Activated T-cell treated with anti-CD3 and anti-CD28 coated beads, Interleukin-2, amount 50 U/mL, for 24 hours (primary cell): ENCODE measurements around the gene SLC22A2.
"Not testable (repeated sequence)": the region's sequence is repeated elsewhere in the genome, so short reads cannot be mapped to it uniquely, and the experiment has no call there.

Experiments
- DNase-seq: peaks from one replicate; pipeline ENCODE4 v3.0.0-alpha.2; 2020
- H3K27ac Mint-ChIP-seq: 2 replicates; pipeline ENCODE4 v1.8.0; 2020; ENCODE audit warnings: mild to moderate bottlenecking, mixed read lengths
- H3K27me3 Mint-ChIP-seq: 2 replicates; pipeline ENCODE4 v1.8.0; 2020; ENCODE audit warnings: mixed read lengths
- H3K36me3 Mint-ChIP-seq: 2 replicates; pipeline ENCODE4 v1.8.0; 2020; ENCODE audit warnings: low read depth, mixed read lengths
- H3K4me1 Mint-ChIP-seq: 2 replicates; pipeline ENCODE4 v1.8.0; 2020; ENCODE audit warnings: low read depth, mixed read lengths
- H3K4me3 Mint-ChIP-seq: 2 replicates; pipeline ENCODE4 v1.8.0; 2020; ENCODE audit warnings: mild to moderate bottlenecking, moderate library complexity, mixed read lengths
- H3K9me3 Mint-ChIP-seq: 2 replicates; pipeline ENCODE4 v1.8.0; 2020; ENCODE audit warnings: mixed read lengths

Gene SLC22A2

GRCh38 chr6:160258346-160259142 is at the start of gene SLC22A2:
TSS of gene SLC22A2 (minus strand) at chr6:160258821. CDS start at chr6:160258757, 64 bp downstream.
- Mint-ChIP-seq H3K36me3 (no peaks in the 10 kb centered on the region), H3K27me3 (peaks cover 39% of the 10 kb centered on the region), H3K9me3 (no peaks in the 10 kb centered on the region), H3K4me3 (no peak within 1 kb of the TSS), H3K27ac (no peak within 1 kb of the TSS), H3K4me1 (no peaks in the 10 kb centered on the region)
- no peak for DNase-seq

DNA sequence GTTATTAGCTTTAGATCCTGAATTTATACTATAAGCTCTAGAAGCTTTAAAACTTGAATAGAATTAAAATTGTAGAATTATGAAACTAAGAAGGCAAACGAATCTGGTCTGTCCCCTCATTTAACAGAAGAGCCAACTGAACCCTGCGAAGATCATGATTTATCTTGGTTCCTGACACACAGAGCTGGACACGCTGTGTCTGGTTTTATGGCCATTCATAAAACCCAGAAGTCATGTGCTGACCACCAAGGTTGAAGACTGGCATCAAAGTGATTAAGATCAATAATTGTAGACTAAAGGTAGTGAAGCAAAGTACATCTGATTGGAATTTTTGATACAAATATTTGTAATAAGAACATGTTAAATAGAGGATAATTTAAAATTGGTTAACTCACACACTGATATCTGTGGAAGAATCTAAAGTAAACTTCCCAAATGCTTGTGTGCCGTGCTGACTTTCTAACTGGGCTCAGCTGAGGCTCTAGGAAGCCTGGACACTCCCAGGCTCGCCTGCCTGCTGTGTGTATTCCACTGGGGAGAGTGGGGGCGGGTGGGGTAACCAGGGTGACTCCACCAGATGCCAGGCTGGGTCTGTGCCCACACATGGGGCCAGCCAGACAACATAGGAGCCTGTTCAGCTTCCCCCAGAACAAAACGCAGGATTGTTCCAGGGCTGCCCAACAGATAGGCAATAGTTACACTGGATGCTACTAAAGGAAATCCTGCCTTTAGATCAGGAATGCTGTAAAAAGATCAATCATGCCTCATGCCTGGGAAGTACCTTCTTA is 47.5 kb upstream of the SLC22A2 start:
- no peak for DNase-seq
- no peak overlapping the region for H3K4me3 Mint-ChIP-seq
- peaks cover 15% of the 10 kb centered on the region for H3K9me3 Mint-ChIP-seq
- H3K27me3 Mint-ChIP-seq, result peaks cover 31% of the 10 kb centered on the region
- H3K27ac Mint-ChIP-seq, result no peak overlapping the region
- H3K36me3 Mint-ChIP-seq, result no peaks in the 10 kb centered on the region
- no peaks in the 10 kb centered on the region for H3K4me1 Mint-ChIP-seq

- Mint-ChIP-seq H3K4me1 (no peaks in the 10 kb centered on the region), H3K4me3 (no peak overlapping the region), H3K27me3 (peaks cover 31% of the 10 kb centered on the region), H3K9me3 (peaks cover 5% of the 10 kb centered on the region), H3K27ac (no peak overlapping the region), H3K36me3 (no peaks in the 10 kb centered on the region)
- no peak for DNase-seq
Measured at GRCh38 chr6:160303806-160304205, 45.2 kb upstream of the SLC22A2 start.

DNA sequence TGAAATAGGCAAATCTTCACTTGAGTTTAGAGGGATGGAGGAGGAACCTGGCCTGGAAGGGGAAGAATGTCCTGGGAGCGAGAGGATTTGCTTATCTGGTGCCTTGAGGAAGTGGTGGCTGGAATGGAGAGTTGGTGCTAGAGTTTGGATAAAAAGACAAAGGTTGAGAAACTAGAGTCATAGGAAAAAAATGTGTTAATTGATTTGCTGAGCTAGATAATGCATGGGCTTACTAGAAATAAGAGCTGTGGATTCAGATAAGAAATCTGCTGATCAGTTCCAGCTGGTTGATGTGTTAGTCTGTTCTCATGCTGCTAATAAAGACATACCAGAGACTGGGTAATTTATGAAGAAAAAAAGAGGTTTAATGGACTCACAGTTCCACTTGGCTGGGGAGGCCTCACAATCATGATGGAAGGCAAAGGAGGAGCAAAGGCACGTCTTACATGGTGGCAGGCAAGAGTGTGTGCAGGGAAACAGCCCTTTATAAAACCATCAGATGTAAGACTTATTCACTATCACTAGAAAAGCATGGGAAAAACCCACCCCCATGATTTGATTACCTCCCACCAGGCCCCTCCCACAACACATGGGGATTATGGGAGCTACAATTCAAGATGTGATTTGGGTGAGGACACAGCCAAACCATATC is 43.9 kb upstream of the SLC22A2 start:
- DNase-seq, H3K9me3 Mint-ChIP-seq, H3K36me3 Mint-ChIP-seq, H3K27ac Mint-ChIP-seq, H3K4me3 Mint-ChIP-seq, H3K4me1 Mint-ChIP-seq: not testable (repeated sequence)
- H3K27me3 Mint-ChIP-seq, result peaks cover 27% of the 10 kb centered on the region

DNA sequence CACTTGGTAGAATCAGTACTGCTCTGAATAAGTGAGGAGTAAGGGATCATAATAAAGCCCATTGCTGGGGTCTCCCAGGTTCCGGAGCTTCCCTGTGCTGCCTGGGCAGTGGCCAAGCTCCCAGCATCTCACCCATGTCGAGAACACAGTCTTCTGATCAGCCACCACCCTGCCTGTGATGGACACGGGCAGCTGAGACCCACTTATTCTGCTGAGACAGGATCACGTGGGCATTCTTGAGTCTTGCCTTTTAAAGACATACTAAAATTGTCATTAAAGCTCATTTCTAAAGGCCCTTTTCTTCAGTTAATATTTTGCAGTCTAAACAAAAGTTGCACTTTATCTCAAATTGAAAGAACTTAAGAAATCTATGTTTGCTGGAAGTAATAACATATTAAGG is 42.7 kb upstream of the SLC22A2 start:
- Mint-ChIP-seq H3K27ac (no peak overlapping the region), H3K4me3 (no peak overlapping the region), H3K9me3 (peaks cover 5% of the 10 kb centered on the region), H3K27me3 (peaks cover 21% of the 10 kb centered on the region), H3K4me1 (no peaks in the 10 kb centered on the region), H3K36me3 (no peaks in the 10 kb centered on the region)
- no peak for DNase-seq

GRCh38 chr6:160300076-160300695 is 41.6 kb upstream of the SLC22A2 start:
- Mint-ChIP-seq H3K27me3 (peaks cover 16% of the 10 kb centered on the region), H3K4me3 (no peak overlapping the region), H3K36me3 (no peaks in the 10 kb centered on the region), H3K9me3 (peaks cover 5% of the 10 kb centered on the region), H3K27ac (no peak overlapping the region), H3K4me1 (no peaks in the 10 kb centered on the region)
- DNase-seq, result no peak

DNA sequence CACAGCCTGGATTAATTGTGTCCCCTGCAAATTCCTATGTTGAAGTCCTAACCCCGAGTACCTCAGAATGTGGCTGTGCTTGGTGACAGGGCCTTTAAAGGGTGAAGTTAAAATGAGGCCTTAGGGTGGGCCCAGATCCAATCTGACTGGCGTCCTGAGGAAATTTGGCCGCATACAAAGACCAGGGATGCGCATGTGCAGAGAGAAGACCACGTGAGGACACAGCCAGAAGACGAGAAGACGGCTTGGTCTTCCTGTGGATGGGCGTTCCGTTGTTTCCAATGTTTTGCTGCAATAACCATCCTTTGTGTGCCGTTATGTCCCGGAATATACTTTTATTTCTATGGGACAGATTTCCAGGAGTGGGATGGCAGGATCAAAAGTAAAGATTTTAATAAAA is 40.9 kb upstream of the SLC22A2 start:
- Mint-ChIP-seq H3K27me3 (peaks cover 10% of the 10 kb centered on the region), H3K4me1 (no peaks in the 10 kb centered on the region), H3K9me3 (peaks cover 5% of the 10 kb centered on the region), H3K27ac (no peak overlapping the region), H3K36me3 (no peaks in the 10 kb centered on the region), H3K4me3 (no peak overlapping the region)
- DNase-seq, result no peak

DNA sequence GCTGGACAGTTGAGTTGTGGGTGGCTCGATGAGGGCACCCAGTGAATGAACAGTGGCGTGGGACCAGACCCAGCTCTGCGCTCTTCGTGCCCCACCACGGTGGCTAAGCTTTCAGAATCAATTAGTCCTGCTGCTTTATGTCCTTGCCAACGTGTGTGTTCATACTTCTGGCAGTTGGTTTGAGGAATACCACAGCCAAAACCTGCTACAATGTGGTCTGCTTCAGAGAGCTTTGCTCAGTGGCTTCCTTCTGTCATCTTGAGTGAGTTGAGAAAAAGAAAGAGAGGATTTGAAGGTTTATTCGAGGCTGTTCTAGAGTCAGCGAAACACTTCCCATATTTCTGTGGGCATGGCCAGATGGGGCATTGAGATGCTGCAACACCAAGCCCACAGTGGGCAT is 39.5 kb upstream of the SLC22A2 start:
- H3K27me3 Mint-ChIP-seq, result peaks cover 8% of the 10 kb centered on the region
- no peaks in the 10 kb centered on the region for H3K36me3 Mint-ChIP-seq
- no peaks in the 10 kb centered on the region for H3K4me1 Mint-ChIP-seq
- peaks cover 5% of the 10 kb centered on the region for H3K9me3 Mint-ChIP-seq
- DNase-seq, result no peak
- H3K4me3 Mint-ChIP-seq, result no peak overlapping the region
- no peak overlapping the region for H3K27ac Mint-ChIP-seq

- DNase-seq, result no peak
- Mint-ChIP-seq H3K4me3 (no peak overlapping the region), H3K27ac (no peak overlapping the region), H3K4me1 (no peaks in the 10 kb centered on the region), H3K27me3 (peaks cover 8% of the 10 kb centered on the region), H3K9me3 (peaks cover 2% of the 10 kb centered on the region), H3K36me3 (no peaks in the 10 kb centered on the region)
Measured at GRCh38 chr6:160297310-160297709, 38.7 kb upstream of the SLC22A2 start.

- Mint-ChIP-seq H3K4me1 (no peaks in the 10 kb centered on the region), H3K4me3 (no peak overlapping the region), H3K36me3 (no peaks in the 10 kb centered on the region), H3K9me3 (no peaks in the 10 kb centered on the region), H3K27me3 (peaks cover 27% of the 10 kb centered on the region), H3K27ac (no peak overlapping the region)
- no peak for DNase-seq
Measured at GRCh38 chr6:160293844-160294243, 35.2 kb upstream of the SLC22A2 start.

- H3K36me3 Mint-ChIP-seq, result no peaks in the 10 kb centered on the region
- H3K4me1 Mint-ChIP-seq, result no peaks in the 10 kb centered on the region
- no peaks in the 10 kb centered on the region for H3K9me3 Mint-ChIP-seq
- DNase-seq, result no peak
- peaks cover 50% of the 10 kb centered on the region for H3K27me3 Mint-ChIP-seq
- H3K4me3 Mint-ChIP-seq, result no peak overlapping the region
- H3K27ac Mint-ChIP-seq, result no peak overlapping the region
Measured at GRCh38 chr6:160285541-160286105, 27.0 kb upstream of the SLC22A2 start.

DNA sequence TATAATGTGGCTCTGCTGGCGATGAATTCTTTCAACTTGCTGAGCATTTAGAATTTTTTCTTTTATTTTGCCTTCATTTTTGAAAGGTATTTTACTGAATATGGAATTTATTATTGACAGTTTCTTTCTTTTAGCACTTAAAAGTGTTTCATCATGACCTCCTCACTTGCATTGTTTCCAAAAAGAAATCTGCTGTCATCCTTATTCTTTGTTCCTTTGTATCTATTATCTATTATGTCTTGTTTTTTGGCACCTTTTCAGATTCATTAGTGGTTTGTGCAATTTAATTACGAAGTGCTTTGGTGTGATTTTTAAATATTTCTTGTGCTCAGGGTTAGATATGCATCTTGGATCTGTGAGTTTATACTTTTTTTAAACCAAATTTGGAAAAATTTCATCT is 26.0 kb upstream of the SLC22A2 start:
- no peak overlapping the region for H3K27ac Mint-ChIP-seq

GRCh38 chr6:160282444-160282843 is 23.8 kb upstream of the SLC22A2 start:
- Mint-ChIP-seq H3K27me3 (peaks cover 32% of the 10 kb centered on the region), H3K27ac (no peak overlapping the region), H3K4me1 (no peaks in the 10 kb centered on the region), H3K9me3 (no peaks in the 10 kb centered on the region), H3K36me3 (no peaks in the 10 kb centered on the region), H3K4me3 (no peak overlapping the region)
- no peak for DNase-seq

More for the DNA sequence above, 26.0 kb upstream of the SLC22A2 start:
- no peaks in the 10 kb centered on the region for H3K9me3 Mint-ChIP-seq
- H3K36me3 Mint-ChIP-seq, result no peaks in the 10 kb centered on the region
- H3K27me3 Mint-ChIP-seq, result peaks cover 42% of the 10 kb centered on the region
- H3K4me1 Mint-ChIP-seq, result no peaks in the 10 kb centered on the region
- DNase-seq, result no peak
- H3K4me3 Mint-ChIP-seq, result no peak overlapping the region

- Mint-ChIP-seq H3K4me3 (no peak overlapping the region), H3K27me3 (peaks cover 15% of the 10 kb centered on the region), H3K9me3 (no peaks in the 10 kb centered on the region), H3K27ac (no peak overlapping the region), H3K4me1 (no peaks in the 10 kb centered on the region), H3K36me3 (no peaks in the 10 kb centered on the region)
- DNase-seq, result no peak
Measured at GRCh38 chr6:160279850-160280249, 21.2 kb upstream of the SLC22A2 start.
